HG02840 (cell line): ENCODE results near the gene KCTD21.
"Not testable (repeated sequence)": the region's sequence is repeated elsewhere in the genome, so short reads cannot be mapped to it uniquely, and the experiment has no call there.

Experiments used
- ATAC-seq: cut with Tn5 transposase; IDR thresholded peaks from one replicate; pipeline ENCODE4 v1.9.1; 2021; ENCODE audit warnings: mild to moderate bottlenecking, moderate library complexity, moderate number of reproducible peaks; ENCODE audit not compliant: unreplicated experiment, low FRiP score

KCTD21 gene

GRCh38 chr11:78188286-78189173 is at the start of gene KCTD21, which contains the start of gene USP35:
TSS of gene KCTD21 (minus strand) at chr11:78188626. CDS start at chr11:78174554, 14,072 bp downstream.
TSS of gene USP35 (plus strand) at chr11:78188919. CDS start at chr11:78196246, 7,327 bp downstream.
- ATAC-seq, result peak; percentile 95

DNA sequence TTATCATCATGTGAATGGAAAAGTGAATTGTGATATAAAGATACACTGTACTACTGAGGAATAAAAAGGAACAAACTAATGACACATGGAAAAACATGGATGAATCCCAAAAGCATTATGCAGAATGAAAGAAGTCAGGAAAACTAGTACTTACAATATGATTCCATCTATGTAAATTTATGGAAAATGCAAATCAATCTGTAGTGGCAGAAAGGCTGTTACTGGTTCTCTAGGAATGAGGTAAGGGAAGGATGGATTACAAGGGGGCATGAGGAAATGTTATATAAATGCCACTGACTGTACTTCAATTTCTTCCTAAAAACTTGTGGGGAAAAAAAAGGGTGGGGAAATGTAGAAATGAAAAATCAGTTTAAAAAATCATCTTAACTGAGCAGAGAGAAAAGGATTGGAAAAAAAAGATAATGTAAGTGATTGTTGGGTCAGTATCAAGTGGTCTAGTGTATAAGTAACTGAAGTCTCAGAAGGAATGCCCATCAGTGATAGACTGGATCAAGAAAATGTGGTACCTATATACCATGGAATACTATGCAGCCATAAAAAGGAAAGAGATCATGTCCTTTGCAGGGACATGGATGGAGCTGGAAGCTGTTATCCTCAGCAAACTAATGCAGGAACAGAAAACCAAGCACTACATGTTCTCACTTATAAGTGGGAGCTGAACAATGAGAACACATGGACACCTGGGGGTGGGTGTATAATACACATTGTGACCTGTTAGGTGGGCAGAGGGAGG is 49.0 kb upstream of the KCTD21 start:
- ATAC-seq, result no peak

GRCh38 chr11:78234006-78234405 is 45.6 kb upstream of the KCTD21 start:
- ATAC-seq, result no peak

GRCh38 chr11:78233046-78233445 is 44.6 kb upstream of the KCTD21 start:
- not testable (repeated sequence) for ATAC-seq

GRCh38 chr11:78231962-78232501 is 43.6 kb upstream of the KCTD21 start:
- no peak for ATAC-seq

GRCh38 chr11:78230161-78230877 is 41.9 kb upstream of the KCTD21 start:
- ATAC-seq, result no peak

GRCh38 chr11:78229106-78229505 is 40.7 kb upstream of the KCTD21 start:
- ATAC-seq, result no peak

- peak; percentile 45 for ATAC-seq
Observed at GRCh38 chr11:78228467-78228866, 40.0 kb upstream of the KCTD21 start.

- ATAC-seq, result no peak
Observed at GRCh38 chr11:78227921-78228320, 39.5 kb upstream of the KCTD21 start.

- no peak for ATAC-seq
Observed at GRCh38 chr11:78226684-78227680, 38.6 kb upstream of the KCTD21 start.

GRCh38 chr11:78224906-78225420 is 36.5 kb upstream of the KCTD21 start:
- no peak for ATAC-seq

DNA sequence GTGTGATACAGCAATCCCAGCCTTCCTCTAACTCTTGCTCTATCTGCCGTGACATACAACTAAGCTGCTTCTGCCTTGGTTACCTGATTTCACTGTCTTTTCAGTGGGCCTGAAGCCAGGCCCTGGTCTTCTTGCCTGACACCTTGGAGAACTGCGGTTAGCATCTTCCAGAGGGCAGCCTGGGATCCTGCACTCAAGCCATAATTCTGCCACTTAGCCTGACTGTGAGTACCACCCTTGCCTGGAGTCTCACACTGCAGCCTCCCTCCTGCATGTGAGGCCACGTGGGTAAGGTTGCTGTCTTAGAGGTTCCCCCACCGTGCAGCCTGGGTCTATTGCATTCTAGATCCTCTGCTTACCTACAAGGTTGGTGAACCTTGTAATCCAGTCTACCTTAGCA is 36.1 kb upstream of the KCTD21 start:
- no peak for ATAC-seq

DNA sequence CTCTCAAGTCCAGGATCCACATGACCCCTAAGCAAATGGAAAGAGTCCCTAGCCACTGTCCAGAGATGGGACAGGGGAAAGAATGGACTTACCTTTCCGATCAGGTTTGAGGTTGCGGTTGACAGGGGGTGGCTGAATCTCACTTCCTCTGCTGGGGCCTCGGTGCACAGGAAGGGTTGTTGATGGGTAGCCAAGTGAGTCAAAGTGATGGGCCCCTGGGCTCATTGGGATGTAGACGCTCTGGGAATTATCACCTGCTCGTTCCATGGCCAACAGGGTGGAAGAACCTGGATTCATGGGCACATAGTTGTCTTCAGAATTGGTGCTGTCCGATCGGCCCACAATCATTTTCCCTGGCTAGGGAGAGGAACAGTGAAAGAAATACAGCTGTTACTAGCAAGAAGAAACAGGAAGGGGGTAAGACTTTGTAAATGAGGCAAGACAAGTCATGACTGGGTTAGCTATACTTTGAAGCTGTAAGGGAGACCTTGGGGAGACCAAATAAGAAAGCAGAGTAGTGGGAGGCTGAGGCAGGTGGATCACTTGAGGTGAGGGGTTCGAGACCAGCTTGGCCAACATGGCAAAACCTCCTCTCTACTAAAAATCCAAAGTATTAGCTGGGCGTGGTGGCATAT is 35.0 kb upstream of the KCTD21 start:
- ATAC-seq, result peak; percentile 54

- ATAC-seq, result not testable (repeated sequence)
Observed at GRCh38 chr11:78222726-78223125, 34.3 kb upstream of the KCTD21 start.

DNA sequence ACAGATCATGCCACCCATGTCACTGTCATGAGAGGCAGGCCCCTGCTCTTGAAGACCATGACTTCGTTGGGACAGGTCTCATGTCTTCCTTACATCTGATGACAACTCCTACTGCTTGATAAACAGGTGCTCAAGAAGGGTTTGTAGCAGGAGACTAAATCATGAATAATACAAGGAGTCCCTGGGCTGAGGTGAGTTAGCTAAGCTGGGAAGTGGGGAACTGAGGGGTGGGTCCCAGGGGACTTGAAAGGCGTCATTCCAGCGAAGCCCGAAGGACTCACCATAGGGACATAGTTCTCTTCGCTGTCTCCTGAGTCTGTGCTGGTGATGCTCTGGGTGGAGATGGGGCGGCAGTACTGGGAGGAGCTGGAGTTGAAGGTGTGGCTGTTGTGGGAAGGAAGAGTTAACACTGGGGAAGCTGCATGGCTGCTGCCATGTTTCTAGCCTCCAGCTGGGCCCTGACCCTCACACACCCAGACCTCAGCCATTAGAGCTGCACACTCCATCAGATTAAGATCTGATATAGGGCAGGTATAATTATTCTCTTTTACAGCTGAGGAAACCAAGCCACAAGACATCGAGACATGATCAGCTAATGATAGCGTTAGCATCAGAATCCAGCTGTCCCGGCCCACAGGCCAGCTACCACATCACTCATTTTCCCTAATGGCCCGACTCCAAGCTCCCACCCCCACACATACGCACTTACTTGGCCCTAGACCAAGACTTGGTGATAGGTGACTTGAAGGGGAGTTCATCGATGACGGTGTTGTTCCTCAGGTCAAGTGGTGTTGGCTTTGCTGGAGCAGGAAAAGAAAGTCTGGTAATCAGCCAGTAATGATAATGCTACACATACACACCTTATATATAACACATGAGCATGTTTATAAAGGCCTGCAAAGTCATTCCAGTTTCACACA is 33.2 kb upstream of the KCTD21 start:
- ATAC-seq, result no peak

- no peak for ATAC-seq
Observed at GRCh38 chr11:78220218-78221157, 32.1 kb upstream of the KCTD21 start.
